HG03159 (cell line): Measurements from ENCODE around the gene R3HDM1.
"Not testable (repeated sequence)": the region's sequence is repeated elsewhere in the genome, so short reads cannot be mapped to it uniquely, and the experiment has no call there.

Experiments
- ATAC-seq: cut with Tn5 transposase; IDR thresholded peaks from one replicate; pipeline ENCODE4 v1.9.1; 2021; ENCODE audit warnings: mild to moderate bottlenecking, moderate library complexity; ENCODE audit not compliant: unreplicated experiment

The R3HDM1 gene

DNA sequence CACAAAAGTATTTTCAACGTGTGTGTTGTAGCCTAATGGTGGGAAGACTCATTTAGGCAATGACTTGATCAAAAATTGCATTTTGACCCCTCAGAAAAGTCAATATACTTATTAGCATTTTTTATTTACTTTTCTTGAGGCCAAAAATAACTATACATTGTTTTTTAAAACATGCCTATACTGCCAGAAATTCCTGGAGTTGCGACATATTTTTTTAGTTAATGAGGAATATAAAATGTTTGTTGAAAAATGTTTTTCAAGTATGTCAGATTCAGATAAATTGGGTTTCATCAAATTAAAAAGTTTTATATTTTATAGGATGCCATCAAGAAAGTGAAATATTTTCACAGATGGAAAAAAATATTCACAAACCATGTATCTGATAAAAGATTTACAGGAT lies 39.6 kb downstream of the R3HDM1 start:
- ATAC-seq = no peak

DNA sequence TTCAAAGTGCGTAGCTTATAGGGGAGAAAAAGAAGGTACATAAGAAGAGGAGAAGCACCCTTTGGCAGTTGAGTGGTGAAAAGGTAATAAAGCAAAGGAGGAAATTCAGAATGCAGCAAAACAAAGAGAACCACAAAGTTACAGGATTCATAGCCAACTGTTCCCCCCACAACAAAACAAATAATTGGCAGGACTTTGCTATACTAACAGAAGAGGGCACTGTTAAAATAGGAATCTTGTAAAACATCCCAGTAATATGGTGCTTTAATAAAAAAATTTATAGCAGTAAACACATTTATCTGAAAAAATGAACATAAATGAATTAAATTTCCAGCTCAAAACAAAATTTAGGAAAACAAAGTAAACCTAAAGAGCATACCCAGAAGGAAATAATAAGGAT lies 42.3 kb downstream of the R3HDM1 start:
- no peak for ATAC-seq

DNA sequence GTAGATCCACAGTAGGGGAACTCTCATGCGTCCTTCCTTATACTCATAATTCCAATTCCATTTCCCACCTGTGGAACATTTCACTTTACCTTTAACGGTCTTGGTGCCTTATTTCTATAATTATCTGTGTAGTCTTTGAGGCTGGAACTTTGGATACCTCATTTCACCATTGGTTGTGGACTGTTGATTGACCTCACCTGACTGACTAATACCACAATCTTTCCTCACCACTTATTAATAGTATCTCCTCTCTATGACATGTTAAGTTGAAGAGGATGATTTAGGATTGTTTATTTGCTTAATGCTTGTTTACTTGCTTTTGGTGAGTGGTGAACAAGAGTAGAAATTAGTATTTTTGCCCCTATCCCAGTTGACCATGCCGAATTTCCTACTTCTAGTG lies 50.0 kb downstream of the R3HDM1 start:
- ATAC-seq = no peak

DNA sequence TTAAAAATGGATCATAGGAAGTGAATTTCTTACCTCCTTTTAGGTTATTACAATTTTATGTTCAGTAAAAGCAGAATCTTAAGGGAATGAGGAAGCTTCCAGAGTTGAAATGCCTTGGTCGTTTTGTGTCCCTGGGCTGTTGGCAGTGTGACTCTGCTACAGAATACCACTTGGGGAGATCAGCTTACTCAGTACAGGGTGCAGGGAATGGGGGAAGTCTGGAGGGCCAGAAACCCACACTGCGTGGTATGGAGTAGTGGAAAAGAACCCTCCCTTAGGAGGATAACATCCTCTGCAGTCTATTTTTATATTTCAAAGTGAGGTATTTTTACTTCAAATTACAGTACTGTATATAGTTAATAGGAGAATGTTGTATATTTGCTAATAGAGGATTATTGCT lies 51.1 kb downstream of the R3HDM1 start:
- ATAC-seq = no peak

DNA sequence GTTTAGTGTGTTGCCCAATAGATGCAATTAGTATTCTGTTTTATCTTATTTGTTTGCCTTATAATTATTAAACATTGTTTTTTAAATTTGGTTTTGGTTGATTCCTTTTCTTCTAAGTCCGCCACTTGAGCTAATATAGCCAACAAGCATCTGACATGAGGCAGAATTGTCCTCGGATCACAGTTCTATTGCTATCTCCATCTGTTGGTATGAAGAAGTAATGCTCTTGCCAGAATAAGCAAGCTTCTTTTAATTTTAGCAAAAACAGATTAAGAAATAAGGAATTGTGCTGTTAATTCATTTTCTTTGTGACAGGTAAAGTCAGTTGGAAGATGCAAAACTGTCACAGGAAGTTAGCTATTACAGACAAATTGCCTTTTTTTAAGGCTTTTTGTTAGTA lies 54.3 kb downstream of the R3HDM1 start:
- no peak for ATAC-seq

DNA sequence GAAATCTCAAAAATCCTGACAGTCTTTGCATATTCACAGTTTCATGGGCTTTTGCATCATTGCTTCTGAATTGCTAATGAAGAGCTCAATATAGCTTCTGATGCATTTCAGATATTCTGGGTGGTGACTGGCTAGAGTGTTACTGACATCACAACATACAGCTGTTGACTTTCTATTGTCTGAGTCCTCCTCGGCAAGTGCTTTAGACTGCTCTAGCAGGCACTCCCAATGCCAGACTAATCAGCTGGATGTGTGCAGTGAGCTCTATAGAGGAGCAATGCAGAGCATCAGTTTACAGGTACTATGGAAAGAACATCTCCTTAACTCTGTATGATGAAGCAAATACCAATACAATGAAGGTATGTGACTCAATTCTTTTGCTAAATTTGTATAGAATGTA lies 54.9 kb downstream of the R3HDM1 start:
- peak; percentile 56 for ATAC-seq

DNA sequence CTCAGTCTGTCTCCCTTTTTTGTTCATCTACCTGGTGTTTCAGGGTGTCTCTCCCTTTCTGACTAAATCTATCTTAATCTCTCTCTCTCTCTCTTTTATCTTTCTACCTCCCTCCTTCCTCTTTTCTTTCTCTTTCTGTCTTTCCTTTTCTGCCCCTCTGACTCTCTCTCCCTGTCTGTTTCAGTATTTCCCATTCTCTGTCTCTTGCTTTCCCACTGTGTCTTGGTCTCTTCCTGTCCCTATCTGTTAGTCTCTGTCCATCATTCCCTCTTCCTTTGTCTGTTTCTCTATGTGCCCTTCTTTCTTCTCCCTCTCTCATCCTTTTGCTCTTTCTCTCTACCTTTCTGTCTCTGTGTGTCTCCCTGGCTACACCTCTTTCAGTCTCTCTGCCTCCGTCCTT lies 56.7 kb downstream of the R3HDM1 start:
- ATAC-seq = no peak

DNA sequence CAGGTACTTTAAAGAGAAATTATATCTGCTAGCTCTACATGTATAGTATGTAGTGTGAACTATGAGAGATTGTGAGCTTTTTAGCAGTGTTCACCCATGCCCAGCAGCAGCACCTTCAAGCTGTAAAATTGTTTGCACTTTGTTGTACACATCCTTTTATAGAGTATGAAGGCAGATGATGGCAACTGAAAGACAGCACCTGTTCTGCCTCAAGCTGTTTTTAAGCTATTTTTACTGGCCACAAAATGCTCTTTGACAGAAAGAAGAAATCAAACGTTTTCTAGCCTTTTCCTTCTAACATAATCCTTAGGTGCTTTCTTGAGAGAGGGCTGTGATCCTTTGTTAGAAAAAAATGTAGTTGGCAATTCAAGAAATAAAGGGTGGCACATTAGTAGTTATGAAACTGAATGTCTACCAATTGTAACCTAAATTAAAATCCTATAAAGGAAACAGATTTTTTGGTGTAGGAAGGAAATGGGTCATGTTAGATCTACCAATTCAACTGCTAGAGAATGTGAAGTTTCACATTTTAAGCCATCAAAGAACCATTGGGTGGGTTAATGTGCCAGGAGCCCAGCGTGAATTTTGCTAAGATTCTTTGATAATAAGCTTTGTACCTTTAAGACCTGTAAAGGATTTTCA lies 59.5 kb downstream of the R3HDM1 start:
- peak; percentile 49 for ATAC-seq

DNA sequence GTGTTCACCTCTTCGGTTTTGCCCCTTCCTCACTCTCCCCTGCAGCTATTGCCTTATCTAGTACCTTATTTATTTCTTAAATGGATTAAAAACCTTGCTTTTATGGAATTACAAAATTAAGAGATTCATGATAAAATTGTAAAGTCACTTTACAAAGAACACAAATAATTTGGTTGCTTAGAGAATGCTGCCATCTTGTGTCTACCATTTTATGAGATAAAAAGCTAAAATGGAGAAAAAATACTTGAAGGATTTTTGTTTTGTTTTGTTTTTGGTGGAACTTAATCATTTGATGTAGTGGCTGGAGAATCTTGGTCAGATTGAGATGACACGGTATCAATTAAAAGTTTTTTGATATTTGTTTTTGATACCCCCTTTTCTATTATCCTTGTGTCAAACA lies 69.6 kb downstream of the R3HDM1 start:
- no peak for ATAC-seq

DNA sequence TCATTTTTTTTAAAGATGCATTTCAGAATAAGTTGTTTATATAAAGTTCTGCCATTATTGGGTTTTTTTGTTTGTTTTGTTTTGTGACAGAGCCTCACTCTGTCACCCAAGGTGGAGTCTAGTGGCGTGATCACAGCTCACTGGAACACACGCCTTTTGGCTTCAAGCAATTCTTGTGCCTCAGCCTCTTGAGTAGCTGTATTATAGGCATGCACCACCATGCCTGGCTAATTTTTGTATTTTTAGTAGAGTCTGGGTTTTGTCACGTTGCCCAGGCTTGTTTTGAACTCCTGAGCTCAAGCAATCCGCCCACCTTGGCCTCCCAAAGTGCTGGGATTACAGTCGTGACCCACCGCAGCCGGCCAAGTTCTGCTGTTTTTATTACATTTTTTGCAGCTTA lies 72.3 kb downstream of the R3HDM1 start:
- ATAC-seq = no peak

DNA sequence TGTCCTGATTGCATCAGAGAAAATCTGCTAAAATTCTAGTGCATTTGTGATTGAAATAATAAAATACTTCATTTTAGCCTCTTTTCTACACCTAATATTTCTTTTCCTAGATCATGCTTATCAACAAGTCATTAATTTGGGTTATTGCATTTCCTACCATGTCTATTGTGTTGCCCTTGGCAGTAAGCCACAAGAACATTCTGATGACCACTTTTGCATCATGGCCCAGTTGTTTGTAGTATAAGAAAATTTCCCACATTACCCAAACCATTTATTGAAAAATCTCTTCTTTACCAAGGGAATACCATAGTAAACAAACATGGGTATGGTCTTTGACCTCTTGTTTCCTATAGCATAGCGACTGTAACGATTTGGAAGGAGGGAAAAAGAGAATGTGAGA lies 76.3 kb downstream of the R3HDM1 start:
- ATAC-seq = no peak

DNA sequence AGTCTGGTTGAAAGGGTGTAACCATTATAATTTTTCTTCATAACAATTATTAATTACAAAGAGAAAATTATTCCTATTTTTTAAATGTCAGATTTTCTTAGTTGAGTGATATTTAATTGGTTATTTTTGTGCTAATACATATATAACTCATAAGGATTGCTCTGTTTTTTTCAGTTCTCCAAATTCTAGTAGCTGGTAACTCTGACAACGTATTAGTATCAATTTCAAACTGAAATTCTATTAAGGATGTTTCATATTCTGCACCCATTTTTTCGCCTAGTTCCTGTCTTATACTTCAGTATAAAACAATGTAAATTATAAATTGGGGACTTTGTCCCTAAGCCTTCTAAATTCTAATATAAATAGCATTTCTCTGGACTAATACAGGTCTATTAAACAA lies 81.0 kb downstream of the R3HDM1 start:
- peak; percentile 63 for ATAC-seq

DNA sequence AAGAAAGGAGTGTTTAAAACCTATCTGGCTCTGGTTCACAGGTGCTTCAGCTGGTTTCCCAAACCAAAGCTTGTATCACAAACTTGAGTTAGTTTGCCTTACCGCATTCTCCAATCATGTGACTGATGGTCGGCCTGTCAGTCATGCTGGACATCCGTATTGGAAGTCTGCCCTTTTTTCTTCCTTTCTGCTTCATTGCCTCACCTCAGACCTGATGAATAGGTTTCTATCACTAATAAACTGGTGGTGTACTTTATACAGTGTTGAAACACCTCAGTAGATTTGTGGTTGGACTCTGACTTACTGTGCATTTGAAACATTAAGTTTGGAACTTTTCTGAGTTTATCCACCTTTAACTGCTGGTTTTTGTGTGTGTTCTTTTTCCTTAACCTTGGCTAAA lies 84.1 kb downstream of the R3HDM1 start:
- ATAC-seq = no peak

DNA sequence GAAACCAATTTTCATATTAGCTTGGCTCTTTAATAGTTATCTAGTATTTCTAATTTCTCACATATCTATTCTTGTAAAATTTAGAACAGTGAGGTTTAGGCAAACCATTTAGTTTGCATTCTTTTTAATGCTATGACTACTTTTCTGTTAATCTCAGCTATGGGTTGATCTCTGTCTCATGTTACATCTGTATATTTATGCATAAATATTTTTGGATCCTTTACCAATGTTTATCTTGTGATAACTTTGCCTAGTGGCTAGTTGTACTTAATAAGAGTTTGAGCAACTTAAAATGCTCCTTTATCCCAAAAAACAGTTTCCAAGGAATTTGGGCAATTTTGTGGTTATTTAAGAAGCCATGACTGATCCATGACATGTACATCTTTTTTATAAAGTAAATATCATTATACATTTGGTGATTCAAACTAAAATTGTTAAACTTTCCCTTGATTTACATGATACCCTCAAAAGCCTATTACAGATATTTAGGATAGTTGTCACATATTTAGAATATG lies 86.3 kb downstream of the R3HDM1 start:
- no peak for ATAC-seq

DNA sequence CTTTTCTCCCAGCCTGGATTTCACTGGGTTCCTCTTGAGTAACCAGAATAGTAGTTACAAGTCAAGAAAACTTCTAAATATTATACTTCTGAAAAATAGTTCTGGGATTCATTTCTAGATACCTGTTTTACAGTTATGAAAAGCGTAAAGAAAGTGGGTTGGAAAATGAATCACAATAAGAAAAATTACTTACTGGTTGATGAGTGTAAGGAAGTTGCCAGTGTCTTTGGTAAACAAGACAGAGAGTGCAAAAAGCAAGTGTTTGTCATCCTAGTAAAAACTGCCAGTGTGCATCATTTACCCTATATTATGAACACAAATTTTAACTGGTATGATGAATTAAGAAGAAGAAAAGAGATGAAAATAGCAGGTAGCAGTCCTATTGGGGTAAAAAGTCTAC lies 88.9 kb downstream of the R3HDM1 start:
- no peak for ATAC-seq

DNA sequence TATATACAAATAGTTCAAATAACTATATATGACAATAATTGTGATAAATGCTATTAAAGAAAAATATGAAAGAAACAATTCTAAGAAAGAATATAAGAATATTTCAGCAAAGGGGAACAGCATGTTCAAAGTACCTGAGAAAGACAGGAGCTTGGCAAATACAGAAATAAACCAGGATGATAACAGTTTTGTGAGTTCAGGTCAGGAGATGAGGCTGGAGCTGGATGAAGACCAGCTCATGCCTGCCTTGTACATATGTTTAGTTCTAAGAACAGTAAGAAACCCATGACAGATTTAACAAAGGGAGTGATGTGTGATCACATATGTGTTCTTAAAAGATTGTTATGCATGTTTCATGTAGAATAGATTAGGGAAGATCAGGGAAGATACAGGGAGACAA lies 98.2 kb downstream of the R3HDM1 start:
- ATAC-seq = no peak

DNA sequence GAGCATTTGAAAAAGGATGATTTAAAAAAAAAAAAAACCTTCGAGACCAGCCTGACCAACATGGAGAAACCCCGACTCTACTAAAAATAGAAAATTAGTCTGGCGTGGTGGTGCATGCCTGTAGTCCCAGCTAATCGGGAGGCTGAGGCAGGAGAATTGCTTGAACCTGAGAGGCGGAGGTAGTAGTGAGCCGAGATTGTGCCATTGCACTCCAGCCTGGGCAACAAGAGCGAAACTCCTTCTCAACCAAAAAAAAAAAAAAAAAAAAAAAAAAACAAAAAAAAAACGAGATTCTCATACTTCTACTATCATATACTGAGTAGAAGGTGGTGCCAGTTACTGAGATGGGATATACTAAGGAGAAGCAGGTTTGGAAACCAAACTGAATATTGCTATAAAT lies 98.8 kb downstream of the R3HDM1 start:
- not testable (repeated sequence) for ATAC-seq

DNA sequence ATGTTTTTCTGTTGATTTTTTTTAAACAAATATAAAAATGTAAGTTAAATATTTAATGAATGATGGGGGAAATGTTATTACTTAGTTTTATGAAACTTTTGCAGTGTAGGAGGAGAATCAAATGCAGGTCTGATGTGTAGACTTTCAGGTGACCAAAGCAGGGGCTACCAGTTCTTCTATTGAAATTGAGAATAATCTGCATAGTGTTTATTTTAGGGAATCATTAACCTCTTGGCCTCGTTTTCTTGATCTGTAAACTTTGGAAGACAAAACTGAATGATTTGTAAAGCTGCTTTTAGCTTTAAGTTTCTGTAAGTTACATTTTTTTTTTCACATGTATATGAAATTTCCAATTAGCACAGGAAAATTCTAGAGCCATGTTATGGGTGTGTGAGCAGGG lies 99.2 kb downstream of the R3HDM1 start:
- ATAC-seq = no peak

DNA sequence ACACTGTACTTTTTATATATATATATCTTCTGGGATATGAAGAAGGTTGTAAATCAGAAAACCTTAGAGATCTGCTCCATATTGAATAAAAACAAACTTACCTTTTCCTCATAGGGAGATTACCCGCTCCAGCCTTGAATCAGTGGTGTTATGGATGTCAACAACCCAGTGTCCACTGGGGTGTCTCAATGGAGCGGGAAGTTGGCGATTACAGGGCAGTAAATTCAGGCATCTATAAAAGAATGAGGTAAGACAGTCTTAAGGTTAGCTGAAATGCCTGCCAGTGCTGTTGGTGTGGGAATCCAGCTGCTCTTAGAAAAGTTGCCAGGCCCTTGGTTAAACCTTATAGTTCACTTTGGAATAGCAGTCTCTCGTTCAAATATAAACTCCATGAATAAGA lies 102.3 kb downstream of the R3HDM1 start:
- no peak for ATAC-seq

DNA sequence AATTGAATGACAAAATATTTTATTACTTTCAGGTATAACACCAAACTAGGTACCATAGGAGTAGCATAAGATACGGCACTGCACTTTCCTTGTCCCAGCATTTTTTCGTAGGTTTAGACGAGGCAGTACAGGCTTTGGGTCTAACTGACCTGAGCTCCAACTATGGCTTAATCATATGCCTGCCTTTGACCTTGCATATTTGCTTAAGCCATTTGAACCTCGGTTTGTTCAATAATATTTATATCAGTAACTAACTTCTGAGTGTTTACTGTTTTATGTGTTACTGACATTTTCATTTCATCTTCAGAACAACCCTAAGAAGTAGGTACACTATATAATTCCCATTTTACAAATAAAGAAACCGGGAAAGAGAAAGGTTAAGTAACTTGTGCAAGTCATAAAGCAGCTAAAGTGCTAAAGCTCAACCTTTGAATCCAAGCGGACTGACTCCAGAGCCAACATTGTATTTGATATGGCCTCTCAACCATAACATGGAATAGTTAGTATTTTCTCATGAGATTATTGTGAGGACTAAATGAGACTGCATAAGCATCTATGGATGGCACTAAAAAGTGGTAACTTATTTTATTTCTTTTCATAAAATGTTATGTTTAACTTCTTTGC lies 104.0 kb downstream of the R3HDM1 start:
- no peak for ATAC-seq

DNA sequence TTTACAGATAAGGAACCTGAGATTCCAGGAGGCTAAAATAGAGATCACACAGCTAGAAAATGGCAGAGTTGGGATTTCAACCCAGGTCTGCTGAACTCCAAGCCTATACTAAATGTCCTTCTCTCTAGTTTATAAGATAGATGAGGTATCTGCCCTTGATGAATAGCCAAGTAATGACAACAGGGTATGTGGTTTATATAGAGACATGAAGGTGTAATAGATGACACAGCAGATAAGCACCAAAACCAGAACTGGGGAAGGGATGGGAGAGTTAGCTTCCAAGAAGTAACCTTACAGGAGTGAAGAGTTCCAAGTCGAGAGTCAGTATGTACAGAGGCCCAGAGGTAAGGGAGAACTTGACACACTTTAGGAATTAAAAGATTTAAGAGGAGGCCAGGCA lies 105.7 kb downstream of the R3HDM1 start:
- no peak for ATAC-seq

DNA sequence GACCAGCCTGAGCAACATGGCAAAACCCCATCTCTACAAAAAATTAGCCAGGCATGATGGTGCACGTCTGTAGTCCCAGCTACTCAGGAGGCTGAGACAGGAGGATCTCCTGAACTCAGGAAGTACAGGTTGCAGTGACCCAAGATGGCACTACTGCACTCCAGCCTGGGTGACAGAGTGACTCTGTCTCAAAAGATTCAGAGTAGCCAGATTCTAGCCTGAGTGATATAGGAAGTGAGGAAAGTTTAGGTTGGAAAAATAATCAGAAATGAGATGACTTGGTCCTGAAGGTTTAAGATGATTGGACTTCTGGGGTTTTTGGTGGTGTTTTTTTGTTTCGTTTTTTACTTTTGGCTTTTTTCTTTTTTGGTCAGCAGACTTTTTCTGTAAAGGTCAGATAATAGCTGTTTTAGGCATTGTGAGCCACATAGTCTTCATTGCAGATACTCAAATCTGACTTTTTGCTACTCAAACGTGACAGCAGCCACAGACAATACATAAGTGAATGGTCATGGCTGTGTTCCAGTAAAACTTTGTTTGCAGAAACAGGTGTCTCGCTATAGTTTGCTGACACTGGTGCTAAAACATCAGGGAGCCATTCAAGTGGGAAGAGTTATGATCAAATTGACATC lies 106.3 kb downstream of the R3HDM1 start:
- ATAC-seq = no peak
